Measurements from ENCODE around the gene TMEM220. TPM values are rescaled to one million over a fixed set of nuclear protein-coding genes. Genes with fewer than 3 reads are reported as not detected.

The TMEM220 gene
- total and polyA plus RNA-seq, 10 of the 15 experiments (the other 5 are each of a cell fraction or from before 2014, with no cell fraction given): 0.02 to 0.30 (median 0.06) TPM; not detected in 1

GRCh38 chr17:10737736-10738135 is 7.9 kb upstream of the TMEM220 start:
- Histone ChIP-seq H3K4me3 (no peak overlapping the region), H3K9me3 (replicated peaks; ENCODE audit: control insufficient read depth, insufficient read depth, low read length) (no peaks in the 10 kb centered on the region), H4K20me1 (ENCODE audit: control insufficient read depth, insufficient read depth) (no peaks in the 10 kb centered on the region), H3K9ac (ENCODE audit: control insufficient read depth, insufficient read depth, low read length) (no peak overlapping the region), H3K4me2 (ENCODE audit: control insufficient read depth, insufficient read depth) (no peak overlapping the region), H3K27me3 (replicated peaks in 1 of 2; ENCODE audit: control insufficient read depth in 2 of 2, insufficient read depth in 2 of 2, low read length in 1 of 2) (no peaks in the 10 kb centered on the region; a peak in 1 of 4 replicates), H3K4me1 (ENCODE audit: control insufficient read depth, insufficient read depth, low read length) (no peaks in the 10 kb centered on the region), H3K79me2 (ENCODE audit: control insufficient read depth, insufficient read depth, low read length) (no peaks in the 10 kb centered on the region), H3K36me3 (ENCODE audit: control insufficient read depth in 2 of 2, insufficient read depth in 2 of 2, low read length in 1 of 2) (no peaks in the 10 kb centered on the region), H2AFZ (ENCODE audit: control insufficient read depth, low read depth, low read length) (no peak overlapping the region), H3K27ac (ENCODE audit: control insufficient read depth, insufficient read depth) (no peak overlapping the region)
- CTCF ChIA-PET: interaction anchor here (0.8 to 2.0 kb wide), 5 partner anchors 12 to 217 kb away, joined by 3 to 16 read pairs (median 10); no protein-coding TSS in a partner anchor
- SMC1A ChIA-PET (ENCODE audit: uncharacterized antibody, unreplicated experiment): interaction anchor here (0.6 to 1.5 kb wide), 3 partner anchors 27 to 106 kb away, joined by 3 read pairs; no protein-coding TSS in a partner anchor
- FAIRE-seq: no peak
- WGBS (ENCODE audit: insufficient coverage, insufficient replicate concordance, low lambda C conversion rate, missing lambda C conversion rate): 25% methylated on average over 3 of the region's 3 CpGs
- no peak for ATAC-seq
- intact Hi-C loops (cut with micrococcal nuclease; ENCODE audit: unreplicated experiment): loop anchor here (1.0 to 10.0 kb wide), 2 partner anchors 103 to 108 kb away; no protein-coding TSS in a partner anchor
- no peak for DNase-seq (ENCODE audit: low read depth, low spot score)
- POLR2A ChIA-PET: no interaction called here
- in situ Hi-C loops (cut with MboI): loop anchor here (5.0 kb wide), 1 partner anchor 110 kb away; no protein-coding TSS in a partner anchor
- BruUV-seq (replicated peaks): no TSS peak
- RAD21 ChIA-PET (ENCODE audit: unreplicated experiment): no interaction called here
- TF ChIP-seq TCF7 (IDR thresholded peaks at IDR 0.05; ENCODE audit: borderline replicate concordance): no peak
- no peak for TF ChIP-seq SMAD5 (IDR thresholded peaks at IDR 0.05; ENCODE audit: low read depth)
- no peak for TF ChIP-seq NFYB (IDR thresholded peaks at IDR 0.05; ENCODE audit: insufficient read depth, low read depth, low read length)
- no peak for TF ChIP-seq ZBTB33 (IDR thresholded peaks at IDR 0.05)
- TF ChIP-seq NBN (IDR thresholded peaks at IDR 0.05): no peak
- TF ChIP-seq RUNX3 (IDR thresholded peaks at IDR 0.05; ENCODE audit: low read length): no peak
- TF ChIP-seq BCL3 (IDR thresholded peaks at IDR 0.05; ENCODE audit: borderline replicate concordance, insufficient read depth, low read depth, low read length, poor library complexity, severe bottlenecking): no peak
- no peak for TF ChIP-seq IRF4 (IDR thresholded peaks at IDR 0.05; ENCODE audit: low read depth, low read length)
- no peak for TF ChIP-seq IKZF2 (IDR thresholded peaks at IDR 0.05)
- TF ChIP-seq YBX1 (IDR thresholded peaks at IDR 0.05): no peak

All from GM12878 (cell line).